GM03348 (cell line): ENCODE measurements around the gene TP53RK.
"Not testable (repeated sequence)": the region's sequence is repeated elsewhere in the genome, so short reads cannot be mapped to it uniquely, and the experiment has no call there.

Experiments
- DNase-seq: peaks from one replicate; pipeline ENCODE4 v3.0.0; 2012; ENCODE audit warnings: low spot score

The TP53RK gene

DNA sequence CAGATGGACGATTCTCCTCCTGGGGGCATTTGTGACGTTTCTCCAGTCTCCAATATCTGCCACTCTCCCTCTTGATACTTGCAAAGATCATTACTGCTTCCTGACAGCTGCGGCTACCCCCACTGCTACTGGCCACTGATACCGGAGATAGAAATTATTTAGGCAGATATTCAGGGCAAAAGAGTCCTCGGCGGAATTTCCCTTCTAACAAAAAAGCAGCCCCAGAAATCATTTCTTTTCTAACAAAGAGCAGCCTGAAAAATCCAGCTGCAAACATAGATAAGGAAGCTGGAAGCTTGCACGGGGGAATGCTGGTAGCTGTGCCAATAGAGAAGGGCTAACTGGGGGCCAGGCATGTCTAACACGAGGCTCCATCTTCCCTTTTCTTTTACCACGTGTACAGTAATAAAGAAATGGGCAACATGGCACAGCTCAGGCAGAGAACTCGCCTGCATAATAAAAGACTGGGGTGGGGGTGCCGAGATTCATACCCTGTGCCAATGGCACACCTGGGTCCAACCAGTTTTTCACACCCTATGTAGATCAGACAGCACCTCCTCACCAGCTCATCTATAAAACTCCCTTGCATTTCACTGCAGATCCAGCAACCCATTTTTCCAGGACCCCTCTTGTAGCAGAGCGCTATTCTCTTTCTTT lies 6.1 kb downstream of the TP53RK start:
- DNase-seq, result no peak

DNA sequence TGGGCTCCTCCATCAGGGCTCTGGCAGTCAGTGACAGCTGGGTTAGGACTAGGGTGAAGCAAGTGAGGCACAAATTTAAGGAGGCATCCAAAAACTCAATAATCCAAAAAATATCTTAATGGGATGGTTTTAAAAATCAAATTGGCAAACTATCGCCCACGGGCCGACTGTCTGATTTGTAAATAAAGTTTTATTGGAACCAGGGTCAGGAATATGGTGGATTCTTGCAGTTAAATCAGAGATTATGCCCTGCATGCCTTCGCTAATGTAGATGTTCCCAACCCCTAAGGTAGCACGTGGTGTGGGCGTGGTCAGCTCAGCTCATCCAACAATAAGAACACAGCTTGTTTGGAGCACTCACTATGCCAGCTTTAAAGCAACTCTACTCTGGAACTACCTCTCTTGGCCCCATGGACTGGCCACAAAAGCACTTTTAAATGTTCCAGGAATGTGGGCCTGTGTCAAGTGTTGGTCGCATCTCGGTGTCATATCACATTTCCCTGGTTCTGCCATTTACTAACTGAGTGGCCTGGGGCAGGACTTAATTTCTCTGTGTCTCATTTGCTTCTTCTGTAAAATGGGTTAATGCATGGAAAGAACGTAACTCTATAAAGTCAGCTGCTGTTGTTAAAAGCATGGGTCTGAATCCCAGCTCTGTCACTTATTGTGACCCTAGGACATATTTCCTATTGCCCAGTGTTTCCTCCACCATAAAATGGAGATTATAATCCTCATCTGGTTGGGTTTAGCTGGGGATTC lies 7.0 kb downstream of the TP53RK start:
- DNase-seq, result no peak

GRCh38 chr20:46681032-46681854 lies 8.0 kb downstream of the TP53RK start:
- DNase-seq, result peak; percentile 51

DNA sequence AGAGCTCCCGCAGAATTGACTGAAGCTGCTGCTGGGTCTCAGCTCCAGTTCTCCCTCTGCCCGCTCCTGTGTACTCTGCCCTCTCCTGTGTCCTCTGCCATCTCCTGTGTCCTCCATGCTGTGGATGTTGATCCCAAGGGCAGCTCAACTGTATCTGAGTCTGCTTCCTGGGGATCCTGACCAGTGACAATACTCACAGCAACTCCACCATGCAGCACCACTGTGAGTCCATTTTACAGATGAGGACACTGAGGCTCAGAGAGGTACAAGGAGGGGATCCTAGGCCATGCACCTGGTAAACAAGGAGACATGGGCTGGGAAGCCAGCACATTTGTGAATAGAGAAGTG lies 8.6 kb downstream of the TP53RK start:
- DNase-seq, result no peak

- DNase-seq, result no peak
Measured at GRCh38 chr20:46678516-46678915, 10.7 kb downstream of the TP53RK start.

GRCh38 chr20:46677608-46678007 lies 11.6 kb downstream of the TP53RK start:
- no peak for DNase-seq

- DNase-seq, result not testable (repeated sequence)
Measured at GRCh38 chr20:46676649-46677316, 12.5 kb downstream of the TP53RK start.

GRCh38 chr20:46674253-46675083 lies 14.8 kb downstream of the TP53RK start:
- no peak for DNase-seq

GRCh38 chr20:46673394-46674252 lies 15.6 kb downstream of the TP53RK start:
- no peak for DNase-seq

DNA sequence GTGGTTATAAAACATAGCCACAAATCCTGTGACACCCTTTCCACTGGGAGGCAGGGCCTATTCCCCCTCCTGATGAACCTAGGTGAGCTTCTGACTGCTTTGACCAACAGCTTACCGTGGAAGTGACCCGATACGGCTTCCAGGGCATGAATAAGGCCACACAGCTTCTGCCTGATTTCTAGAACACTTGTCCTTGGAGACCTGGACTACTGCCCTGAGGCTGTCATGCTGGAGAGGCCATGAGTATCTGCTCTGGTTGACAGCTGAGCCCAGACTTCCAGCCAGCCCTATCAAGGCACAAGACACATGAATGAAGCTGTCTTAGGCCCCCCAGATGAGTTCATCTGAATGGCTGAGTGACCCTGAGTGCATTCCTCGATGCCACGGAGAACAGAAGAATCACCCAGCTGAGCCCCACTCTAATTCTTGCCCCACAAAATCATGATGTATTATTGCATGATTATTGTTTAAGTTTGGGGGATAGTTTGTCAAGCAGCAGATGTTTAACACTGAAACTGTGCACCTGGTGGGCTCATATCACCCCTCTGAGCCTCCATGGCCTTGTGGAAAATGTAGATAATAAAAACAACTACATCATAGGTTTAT lies 16.6 kb downstream of the TP53RK start:
- DNase-seq, result no peak

- no peak for DNase-seq
Measured at GRCh38 chr20:46671866-46672542, 17.2 kb downstream of the TP53RK start.

GRCh38 chr20:46670585-46671584 lies 18.4 kb downstream of the TP53RK start:
- no peak for DNase-seq

- no peak for DNase-seq
Measured at GRCh38 chr20:46670228-46670584, 19.0 kb downstream of the TP53RK start.

GRCh38 chr20:46666818-46667515 lies 22.3 kb downstream of the TP53RK start:
- no peak for DNase-seq

DNA sequence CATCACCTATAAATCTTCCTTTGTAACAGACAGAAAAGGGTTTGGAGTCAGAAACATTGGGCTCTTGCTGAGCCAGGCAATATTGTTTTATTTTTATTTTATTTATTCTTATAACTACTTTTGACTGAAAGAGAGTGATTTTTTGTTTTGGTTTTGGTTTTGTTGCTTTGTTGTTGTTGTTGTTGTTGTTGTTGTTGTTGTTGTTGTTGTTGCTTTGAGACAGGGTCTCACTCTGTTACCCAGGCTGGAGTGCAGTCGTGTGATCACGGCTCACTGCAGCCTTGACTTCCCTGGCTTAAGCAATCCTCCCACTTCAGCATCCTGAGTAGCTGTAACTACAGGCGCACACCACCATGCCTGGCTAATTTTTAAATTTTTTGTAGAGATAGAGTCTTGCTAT lies 22.9 kb downstream of the TP53RK start:
- DNase-seq, result no peak

GRCh38 chr20:46665602-46666001 lies 23.6 kb downstream of the TP53RK start:
- DNase-seq, result no peak

- no peak for DNase-seq
Measured at GRCh38 chr20:46663531-46663930, 25.7 kb downstream of the TP53RK start.

DNA sequence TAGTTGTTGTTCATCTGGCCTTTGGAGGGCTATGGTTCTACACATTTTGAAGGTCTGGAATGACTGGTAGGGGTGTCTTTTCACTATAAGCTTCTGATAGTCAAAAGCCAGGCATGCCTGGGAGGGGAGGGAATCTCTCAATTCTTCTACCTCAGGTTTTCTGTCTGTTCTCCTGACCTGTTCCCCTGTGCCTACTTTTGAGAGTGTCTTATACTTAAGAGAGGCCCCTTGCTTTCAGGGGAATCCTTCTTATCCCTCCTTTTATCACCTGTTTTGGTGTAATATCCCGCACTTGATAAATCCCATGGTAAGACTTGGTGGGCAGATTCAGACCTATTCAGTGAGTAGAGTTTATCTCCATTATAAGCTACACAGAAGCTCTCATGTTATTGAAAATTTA lies 27.6 kb downstream of the TP53RK start:
- no peak for DNase-seq
